ENCODE results near the gene MYLK. TPM values are rescaled to one million over a fixed set of nuclear protein-coding genes. Genes with fewer than 3 reads are reported as not detected.

MYLK gene
- total and polyA plus RNA-seq, 9 of the 15 experiments (the other 6 are each of a cell fraction or from before 2014, with no cell fraction given), result 0.11 to 0.53 (median 0.18) TPM; not detected in 2

DNA sequence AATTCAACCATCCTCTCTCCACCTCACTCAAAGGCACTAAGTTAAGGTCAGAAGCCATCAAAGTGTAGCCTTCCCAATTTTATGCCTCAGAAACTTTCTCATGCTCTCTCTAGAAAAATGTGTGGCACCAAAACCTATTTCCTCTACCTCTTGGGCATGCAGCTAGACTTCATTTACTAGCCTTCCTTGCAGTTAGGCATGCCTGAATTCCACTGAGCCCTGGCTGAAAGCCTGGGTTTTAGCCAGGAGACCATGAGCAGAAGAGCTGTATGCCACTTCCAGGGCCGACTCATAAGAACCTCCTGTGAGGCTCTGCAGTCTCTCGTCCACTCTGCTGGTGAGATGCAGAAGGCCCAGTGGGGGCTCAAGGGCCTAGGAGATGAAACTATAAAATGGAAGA is 145.0 kb downstream of the MYLK start:
- WGBS (ENCODE audit: insufficient coverage, low coverage, missing lambda C conversion rate), result 0% methylated on average over 2 of the region's 2 CpGs
- Histone ChIP-seq H3K4me1 (replicated peaks in 1 of 2; ENCODE audit: control insufficient read depth in 2 of 2, insufficient read depth in 2 of 2, low read length in 2 of 2) (no peaks in the 10 kb centered on the region), H3K27me3 (ENCODE audit: control insufficient read depth in 2 of 2, insufficient read depth in 2 of 2, low read length in 2 of 2) (peaks cover 6 to 24% of the 10 kb centered on the region in 2 experiments; a peak in 4 of 5 replicates), H3K9me3 (replicated peaks; ENCODE audit: control insufficient read depth, insufficient read depth, low read depth, low read length) (no peaks in the 10 kb centered on the region), H3K9me1 (ENCODE audit: control insufficient read depth, insufficient read depth, low read length) (no peaks in the 10 kb centered on the region), H2AFZ (ENCODE audit: low read depth, low read length) (no peak overlapping the region), H3K9ac (ENCODE audit: insufficient read depth in 1 of 2, low read depth in 2 of 2, low read length in 2 of 2) (no peak overlapping the region), H3K79me2 (ENCODE audit: control insufficient read depth, insufficient read depth, low read length) (no peaks in the 10 kb centered on the region), H4K20me1 (replicated peaks; ENCODE audit: control insufficient read depth, insufficient read depth, low read length) (no peaks in the 10 kb centered on the region), H3K4me2 (ENCODE audit: insufficient read depth, low read length) (no peak overlapping the region), H3K27ac (ENCODE audit: extremely low read depth, low read depth, low read length) (no peak overlapping the region), H3K4me3 (no peak overlapping the region), H3K36me3 (ENCODE audit: control insufficient read depth, insufficient read depth, low read length) (no peaks in the 10 kb centered on the region)
- in situ Hi-C loops (cut with MboI), result no loop called here
- FAIRE-seq (no peak), DNase-seq (ENCODE audit: extremely low read depth in 1 of 4, low spot score in 3 of 4) (no peak), ATAC-seq (no peak)
- intact Hi-C loops (cut with micrococcal nuclease), result no loop called here
- CTCF ChIA-PET (ENCODE audit: low intra/inter-chr PET ratio), result no interaction called here
- BruUV-seq (replicated peaks), result no TSS peak
- POLR2A ChIA-PET, result interaction anchor here (0.7 to 1.1 kb wide), 2 partner anchors 11 to 361 kb away, joined by 3 read pairs; no protein-coding TSS in a partner anchor
- TF ChIP-seq, protein P1, sequence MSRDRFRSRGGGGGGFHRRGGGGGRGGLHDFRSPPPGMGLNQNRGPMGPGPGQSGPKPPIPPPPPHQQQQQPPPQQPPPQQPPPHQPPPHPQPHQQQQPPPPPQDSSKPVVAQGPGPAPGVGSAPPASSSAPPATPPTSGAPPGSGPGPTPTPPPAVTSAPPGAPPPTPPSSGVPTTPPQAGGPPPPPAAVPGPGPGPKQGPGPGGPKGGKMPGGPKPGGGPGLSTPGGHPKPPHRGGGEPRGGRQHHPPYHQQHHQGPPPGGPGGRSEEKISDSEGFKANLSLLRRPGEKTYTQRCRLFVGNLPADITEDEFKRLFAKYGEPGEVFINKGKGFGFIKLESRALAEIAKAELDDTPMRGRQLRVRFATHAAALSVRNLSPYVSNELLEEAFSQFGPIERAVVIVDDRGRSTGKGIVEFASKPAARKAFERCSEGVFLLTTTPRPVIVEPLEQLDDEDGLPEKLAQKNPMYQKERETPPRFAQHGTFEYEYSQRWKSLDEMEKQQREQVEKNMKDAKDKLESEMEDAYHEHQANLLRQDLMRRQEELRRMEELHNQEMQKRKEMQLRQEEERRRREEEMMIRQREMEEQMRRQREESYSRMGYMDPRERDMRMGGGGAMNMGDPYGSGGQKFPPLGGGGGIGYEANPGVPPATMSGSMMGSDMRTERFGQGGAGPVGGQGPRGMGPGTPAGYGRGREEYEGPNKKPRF (IDR thresholded peaks at IDR 0.05; ENCODE audit: low read depth, low read length), result no peak
- TF ChIP-seq HSF4 (CRISPR knock-in tag; IDR thresholded peaks at IDR 0.05; ENCODE audit: borderline replicate concordance) (no peak), SREBF1 (IDR thresholded peaks at IDR 0.05; ENCODE audit: borderline replicate concordance, low read depth, low read length) (no peak), ZFX (CRISPR knock-in tag; IDR thresholded peaks at IDR 0.05) (no peak), FUS (optimal IDR thresholded peaks at IDR 0.05; ENCODE audit: low read depth, low read length) (no peak), DNMT1 (IDR thresholded peaks at IDR 0.05) (no peak), CCAR2 (IDR thresholded peaks at IDR 0.05; ENCODE audit: low read depth, low read length) (no peak), CBX8 (IDR thresholded peaks at IDR 0.05; ENCODE audit: borderline replicate concordance, extremely low read depth, low read depth, low read length, poor library complexity, severe bottlenecking) (no peak), ZNF143 (CRISPR knock-in tag; IDR thresholded peaks at IDR 0.05) (no peak), ARNT (IDR thresholded peaks at IDR 0.05) (no peak), ZNF133 (CRISPR knock-in tag; IDR thresholded peaks at IDR 0.05) (no peak), MED1 (CRISPR knock-in tag; IDR thresholded peaks at IDR 0.05; ENCODE audit: borderline replicate concordance) (no peak), ZNF695 (CRISPR knock-in tag; IDR thresholded peaks at IDR 0.05) (no peak), TOE1 (IDR thresholded peaks at IDR 0.05; ENCODE audit: borderline replicate concordance) (no peak), TOE1 (CRISPR knock-in tag; IDR thresholded peaks at IDR 0.05; ENCODE audit: borderline replicate concordance, low read depth) (no peak)
- TF ChIP-seq, protein P2, sequence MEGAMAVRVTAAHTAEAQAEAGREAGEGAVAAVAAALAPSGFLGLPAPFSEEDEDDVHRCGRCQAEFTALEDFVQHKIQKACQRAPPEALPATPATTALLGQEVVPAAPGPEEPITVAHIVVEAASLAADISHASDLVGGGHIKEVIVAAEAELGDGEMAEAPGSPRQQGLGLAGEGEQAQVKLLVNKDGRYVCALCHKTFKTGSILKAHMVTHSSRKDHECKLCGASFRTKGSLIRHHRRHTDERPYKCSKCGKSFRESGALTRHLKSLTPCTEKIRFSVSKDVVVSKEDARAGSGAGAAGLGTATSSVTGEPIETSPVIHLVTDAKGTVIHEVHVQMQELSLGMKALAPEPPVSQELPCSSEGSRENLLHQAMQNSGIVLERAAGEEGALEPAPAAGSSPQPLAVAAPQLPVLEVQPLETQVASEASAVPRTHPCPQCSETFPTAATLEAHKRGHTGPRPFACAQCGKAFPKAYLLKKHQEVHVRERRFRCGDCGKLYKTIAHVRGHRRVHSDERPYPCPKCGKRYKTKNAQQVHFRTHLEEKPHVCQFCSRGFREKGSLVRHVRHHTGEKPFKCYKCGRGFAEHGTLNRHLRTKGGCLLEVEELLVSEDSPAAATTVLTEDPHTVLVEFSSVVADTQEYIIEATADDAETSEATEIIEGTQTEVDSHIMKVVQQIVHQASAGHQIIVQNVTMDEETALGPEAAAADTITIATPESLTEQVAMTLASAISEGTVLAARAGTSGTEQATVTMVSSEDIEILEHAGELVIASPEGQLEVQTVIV (CRISPR knock-in tag; IDR thresholded peaks at IDR 0.05; ENCODE audit: borderline replicate concordance), result no peak
- TF ChIP-seq, protein P3, sequence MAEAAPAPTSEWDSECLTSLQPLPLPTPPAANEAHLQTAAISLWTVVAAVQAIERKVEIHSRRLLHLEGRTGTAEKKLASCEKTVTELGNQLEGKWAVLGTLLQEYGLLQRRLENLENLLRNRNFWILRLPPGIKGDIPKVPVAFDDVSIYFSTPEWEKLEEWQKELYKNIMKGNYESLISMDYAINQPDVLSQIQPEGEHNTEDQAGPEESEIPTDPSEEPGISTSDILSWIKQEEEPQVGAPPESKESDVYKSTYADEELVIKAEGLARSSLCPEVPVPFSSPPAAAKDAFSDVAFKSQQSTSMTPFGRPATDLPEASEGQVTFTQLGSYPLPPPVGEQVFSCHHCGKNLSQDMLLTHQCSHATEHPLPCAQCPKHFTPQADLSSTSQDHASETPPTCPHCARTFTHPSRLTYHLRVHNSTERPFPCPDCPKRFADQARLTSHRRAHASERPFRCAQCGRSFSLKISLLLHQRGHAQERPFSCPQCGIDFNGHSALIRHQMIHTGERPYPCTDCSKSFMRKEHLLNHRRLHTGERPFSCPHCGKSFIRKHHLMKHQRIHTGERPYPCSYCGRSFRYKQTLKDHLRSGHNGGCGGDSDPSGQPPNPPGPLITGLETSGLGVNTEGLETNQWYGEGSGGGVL (CRISPR knock-in tag; IDR thresholded peaks at IDR 0.05), result no peak

All from K562 (cell line).